ENCODE results near the gene EPRS1.
"Not testable (repeated sequence)": the region's sequence is repeated elsewhere in the genome, so short reads cannot be mapped to it uniquely, and the experiment has no call there.

EPRS1 gene

DNA sequence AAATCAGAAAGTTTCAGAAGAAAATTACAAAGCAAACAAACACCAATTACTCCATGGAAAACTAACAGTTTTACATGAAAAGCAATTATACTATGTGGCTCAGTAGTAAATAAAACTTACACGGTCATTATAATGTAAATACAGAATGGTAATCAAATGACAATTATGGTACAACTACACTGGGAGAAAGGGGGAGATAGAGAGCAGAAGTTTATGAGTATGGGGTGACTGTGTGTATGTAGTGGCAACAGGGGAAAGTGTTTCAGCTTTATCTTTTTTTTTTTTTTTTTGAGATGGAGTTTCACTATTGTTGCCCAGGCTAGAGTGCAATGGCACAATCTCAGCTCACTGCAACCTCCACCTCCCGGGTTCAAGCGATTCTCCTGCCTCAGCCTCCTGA, 8.5 kb downstream of the EPRS1 start:
- not testable (repeated sequence) for DNase-seq

DNA sequence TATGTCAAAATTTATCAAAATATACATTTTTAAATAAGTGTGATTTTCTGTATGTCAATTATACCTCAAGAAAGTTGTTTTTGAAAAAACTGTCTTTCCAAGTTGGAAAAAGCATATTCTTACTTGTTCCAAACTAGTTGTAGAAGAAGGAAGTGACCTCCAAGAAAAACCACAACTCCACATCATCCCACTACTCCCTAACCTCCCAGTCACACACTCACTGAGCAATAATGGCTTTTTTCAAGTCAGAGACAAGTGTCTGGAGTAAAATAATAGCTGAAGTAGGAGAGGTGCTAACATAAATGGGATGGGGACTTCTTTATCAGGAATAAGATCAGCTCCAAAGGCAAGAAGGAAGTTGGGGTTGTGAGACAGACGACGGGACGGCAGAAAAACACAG, 13.4 kb downstream of the EPRS1 start:
- no peak for DNase-seq

DNA sequence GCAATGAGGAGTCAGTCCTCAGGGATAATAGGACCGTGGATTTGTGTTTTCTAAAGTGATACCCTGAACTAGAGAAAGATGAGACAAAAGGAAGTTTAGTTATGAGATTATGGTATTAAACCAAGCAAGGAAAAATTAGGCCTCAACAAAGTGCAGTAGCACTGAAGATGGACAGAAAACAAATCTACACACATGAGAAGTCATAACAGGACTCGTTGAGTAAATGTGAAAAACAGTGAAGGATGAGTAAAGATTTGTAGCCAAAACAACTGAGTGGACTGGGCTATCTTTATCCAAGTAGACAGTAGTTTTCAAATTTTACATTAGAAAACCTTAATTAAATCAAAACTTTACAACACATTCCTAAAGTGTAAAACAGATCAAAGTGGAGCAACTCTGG, 15.0 kb downstream of the EPRS1 start:
- no peak for DNase-seq

DNA sequence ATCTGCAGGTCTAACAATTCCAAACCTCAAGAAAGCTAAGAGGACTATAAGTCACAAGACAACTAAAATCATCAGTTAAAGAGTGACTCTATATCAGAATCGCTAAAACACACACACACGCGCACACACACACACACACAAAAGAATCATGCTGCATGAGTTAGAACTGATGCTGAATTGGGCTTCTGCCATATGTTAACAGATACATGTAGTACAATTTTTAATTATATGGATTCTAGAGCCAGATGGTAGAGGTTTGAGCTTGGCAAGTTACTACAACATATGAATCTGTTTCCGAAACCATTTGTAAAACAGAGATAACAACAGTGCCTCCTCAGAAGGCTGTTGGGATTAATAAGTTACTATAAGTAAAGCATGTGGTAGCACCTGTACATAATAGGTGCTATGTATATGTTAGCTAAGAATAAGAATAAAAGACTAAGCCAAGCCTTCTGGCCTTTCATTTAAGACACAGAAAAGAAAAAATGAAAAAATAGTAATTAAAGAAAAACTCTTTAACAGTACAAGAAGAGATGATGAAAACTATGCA, 17.9 kb downstream of the EPRS1 start:
- no peak for DNase-seq

GRCh38 chr1:220019071-220019470, 27.2 kb downstream of the EPRS1 start:
- no peak for DNase-seq

- no peak for DNase-seq
Measured at GRCh38 chr1:220013497-220013896, 32.8 kb downstream of the EPRS1 start.

GRCh38 chr1:220012259-220012658, 34.0 kb downstream of the EPRS1 start:
- DNase-seq, result no peak

DNA sequence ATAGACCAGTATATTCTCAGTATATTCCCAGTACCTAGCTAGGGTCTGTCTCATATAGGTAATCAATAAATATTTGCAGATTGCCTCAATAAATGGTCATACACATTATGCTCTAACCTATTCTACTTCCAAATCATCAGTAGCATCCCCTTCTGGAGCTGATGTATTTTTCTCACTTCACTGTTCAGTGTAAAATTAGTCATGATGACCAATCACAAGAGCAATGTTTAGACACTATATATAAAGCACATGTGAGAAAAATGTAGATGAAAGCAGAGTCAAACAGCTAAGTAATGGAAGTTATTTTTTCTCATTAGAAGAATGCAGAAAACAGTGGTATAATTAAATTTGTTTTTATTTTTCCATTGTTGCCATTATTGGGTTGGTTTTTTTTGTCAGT, 34.7 kb downstream of the EPRS1 start:
- no peak for DNase-seq

GRCh38 chr1:220007438-220007837, 38.9 kb downstream of the EPRS1 start:
- no peak for DNase-seq

DNA sequence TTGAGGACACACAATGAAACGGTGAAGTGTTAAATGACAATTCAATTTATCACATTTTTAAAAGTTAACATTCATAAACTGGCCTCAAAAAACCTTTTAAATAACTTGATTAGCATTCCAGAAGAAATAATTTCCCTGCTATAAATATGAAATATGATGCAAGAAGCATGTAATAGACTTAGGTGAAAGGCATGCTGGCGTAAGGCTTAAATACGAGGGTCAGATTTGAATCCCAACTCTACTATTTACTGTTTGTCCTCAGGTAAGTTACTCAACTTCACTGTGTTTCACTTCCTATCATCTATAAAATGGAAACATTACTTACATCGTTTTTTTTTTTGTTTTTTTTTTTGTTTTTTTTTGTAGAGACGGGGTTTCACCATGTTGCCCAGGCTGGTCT, 40.8 kb downstream of the EPRS1 start:
- no peak for DNase-seq

GRCh38 chr1:220003610-220004299, 42.5 kb downstream of the EPRS1 start:
- no peak for DNase-seq

DNA sequence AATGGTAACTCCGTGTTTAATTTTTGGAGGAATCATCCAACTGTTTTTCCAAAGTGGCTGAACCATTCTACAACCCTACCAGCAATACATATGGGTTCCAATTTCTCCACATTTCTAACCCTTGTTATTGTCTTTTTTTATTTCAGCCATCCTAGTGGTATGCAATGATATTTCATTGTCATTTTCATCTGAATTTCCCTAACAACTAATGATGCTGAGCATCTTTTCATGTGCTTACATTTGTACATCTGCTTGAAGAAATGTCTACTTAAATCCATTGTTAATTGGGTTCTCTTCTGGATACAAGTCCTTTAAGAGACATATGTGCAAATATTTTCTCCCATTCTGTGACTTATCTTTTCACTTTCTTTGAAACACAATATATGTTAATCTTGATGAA, 43.3 kb downstream of the EPRS1 start:
- no peak for DNase-seq

GRCh38 chr1:220001095-220001501, 45.2 kb downstream of the EPRS1 start:
- DNase-seq, result no peak

DNA sequence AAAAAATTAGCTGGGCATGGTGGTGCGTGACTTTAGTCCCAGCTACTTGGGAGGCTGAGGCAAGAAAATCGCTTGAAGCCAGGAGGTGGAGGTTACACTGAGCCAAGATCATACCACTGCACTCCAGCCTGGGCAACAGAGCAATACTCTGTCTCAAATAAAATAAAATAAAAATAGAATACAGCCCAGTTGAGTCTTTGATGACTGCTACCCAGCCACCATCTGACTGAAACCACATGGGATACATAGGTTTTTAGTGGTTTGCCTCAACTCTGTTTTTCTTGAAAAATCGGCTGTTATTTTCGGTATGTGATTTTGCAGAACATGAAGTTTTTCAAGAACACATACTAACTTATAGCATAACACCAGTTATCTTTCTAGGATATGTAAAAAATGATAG, 46.5 kb downstream of the EPRS1 start:
- no peak for DNase-seq

Data from SHP77 treated with DMSO at 0.1 percent for 48 hours (cell line).